Measurements from ENCODE around the gene CDK17. TPM values are rescaled to one million over a fixed set of nuclear protein-coding genes. Genes with fewer than 3 reads are reported as not detected.

Gene CDK17
- total RNA-seq, 4 donors from 2014 or later: 93.5 to 105 (median 102) TPM

GRCh38 chr12:96336489-96336888, 63.8 kb downstream of the CDK17 start:
- Histone ChIP-seq H3K4me3 (no peak overlapping the region), H3K4me1 (no peaks in the 10 kb centered on the region), H3K27ac (no peak overlapping the region), H3K27me3 (no peaks in the 10 kb centered on the region), H3K36me3 (no peaks in the 10 kb centered on the region), H3K9me3 (peaks cover 0 to 3% of the 10 kb centered on the region in 2 donors)
- intact Hi-C loops (cut with DNase I; ENCODE audit: low total_unique reads): no loop called here
- no peak for DNase-seq
- TF ChIP-seq POLR2A (IDR thresholded peaks at IDR 0.05): no peak
- no peak for TF ChIP-seq CTCF (IDR thresholded peaks at IDR 0.05)

- Histone ChIP-seq H3K4me1 (no peaks in the 10 kb centered on the region), H3K9me3 (peaks cover 0 to 3% of the 10 kb centered on the region in 2 donors), H3K4me3 (no peak overlapping the region), H3K36me3 (no peaks in the 10 kb centered on the region), H3K27me3 (no peaks in the 10 kb centered on the region), H3K27ac (no peak overlapping the region)
- no peak for DNase-seq
- intact Hi-C loops (cut with DNase I; ENCODE audit: low total_unique reads): no loop called here
- TF ChIP-seq POLR2A (IDR thresholded peaks at IDR 0.05): no peak
- no peak for TF ChIP-seq CTCF (IDR thresholded peaks at IDR 0.05)
Observed at GRCh38 chr12:96335270-96335669, 65.0 kb downstream of the CDK17 start.

- no peaks in the 10 kb centered on the region for H3K36me3 ChIP-seq
- H3K27ac ChIP-seq: no peak overlapping the region
- no peak overlapping the region for H3K4me3 ChIP-seq
- no peaks in the 10 kb centered on the region for H3K27me3 ChIP-seq
- peaks cover 0 to 3% of the 10 kb centered on the region in 2 donors for H3K9me3 ChIP-seq
- DNase-seq: no peak
- intact Hi-C loops (cut with DNase I; ENCODE audit: low total_unique reads): no loop called here
- no peaks in the 10 kb centered on the region for H3K4me1 ChIP-seq
- TF ChIP-seq POLR2A (IDR thresholded peaks at IDR 0.05) (no peak), CTCF (IDR thresholded peaks at IDR 0.05) (no peak)
Observed at GRCh38 chr12:96334502-96334901, 65.7 kb downstream of the CDK17 start.

- Histone ChIP-seq H3K4me3 (no peak overlapping the region), H3K27me3 (no peaks in the 10 kb centered on the region), H3K27ac (no peak overlapping the region), H3K4me1 (no peaks in the 10 kb centered on the region), H3K9me3 (no peaks in the 10 kb centered on the region), H3K36me3 (no peaks in the 10 kb centered on the region)
- DNase-seq: no peak
- intact Hi-C loops (cut with DNase I; ENCODE audit: low total_unique reads): no loop called here
- TF ChIP-seq CTCF (IDR thresholded peaks at IDR 0.05): no peak
- TF ChIP-seq POLR2A (IDR thresholded peaks at IDR 0.05): no peak
Observed at GRCh38 chr12:96329545-96329944, 70.7 kb downstream of the CDK17 start.

GRCh38 chr12:96329018-96329417, 71.2 kb downstream of the CDK17 start:
- Histone ChIP-seq H3K27me3 (no peaks in the 10 kb centered on the region), H3K27ac (no peak overlapping the region), H3K4me3 (no peak overlapping the region), H3K36me3 (no peaks in the 10 kb centered on the region), H3K9me3 (no peaks in the 10 kb centered on the region), H3K4me1 (no peaks in the 10 kb centered on the region)
- no peak for DNase-seq
- intact Hi-C loops (cut with DNase I; ENCODE audit: low total_unique reads): no loop called here
- TF ChIP-seq POLR2A (IDR thresholded peaks at IDR 0.05) (no peak), CTCF (IDR thresholded peaks at IDR 0.05) (no peak)

Data from uterus (tissue), 4 donors.